ENCODE results near the gene RNF4.

The RNF4 gene

DNA sequence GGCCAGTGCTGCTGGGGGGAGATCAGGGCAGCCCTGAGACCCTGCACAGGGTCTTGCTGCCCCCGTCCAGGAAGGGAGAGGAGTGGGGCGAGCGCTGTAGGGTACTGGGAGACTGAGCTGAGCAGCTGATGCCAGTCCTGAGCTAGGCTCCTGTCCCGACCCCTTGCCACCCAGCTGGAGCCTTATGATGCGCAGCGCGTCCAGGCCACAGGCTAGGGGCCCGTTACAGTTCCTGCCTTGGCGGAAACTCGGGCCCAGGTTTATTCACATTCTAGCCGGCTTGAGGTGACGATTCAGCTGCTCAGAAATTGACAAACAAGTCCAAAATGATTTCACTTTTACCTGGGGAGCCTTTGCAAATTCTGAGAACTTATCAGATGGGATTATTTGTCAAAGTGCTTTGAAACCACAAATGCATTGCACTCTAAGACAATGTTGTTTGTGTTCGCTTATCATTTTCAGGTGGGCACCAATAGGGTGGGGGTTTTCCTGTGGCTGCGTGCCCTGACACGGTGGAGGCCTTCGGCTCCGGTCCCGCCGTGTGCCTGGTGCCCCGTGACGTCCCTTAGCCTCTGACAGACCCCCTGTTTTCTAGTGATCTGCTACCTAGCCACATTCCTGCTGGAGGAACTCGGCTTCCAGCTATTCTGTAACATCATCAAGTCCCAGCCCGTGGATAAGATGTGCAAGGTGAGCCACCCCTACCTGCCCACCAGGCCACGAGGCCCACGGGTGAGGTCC lies 31.3 kb upstream of the RNF4 start:
- Histone ChIP-seq H3K9ac (ENCODE audit: low read depth in 1 of 2, low read length in 2 of 2) (no peak overlapping the region), H3K27me3 (ENCODE audit: control insufficient read depth in 1 of 2, insufficient read depth in 2 of 2, low read length in 2 of 2) (peaks cover 0 to 5% of the 10 kb centered on the region in 2 donors), H3K36me3 (ENCODE audit: control insufficient read depth in 1 of 2, insufficient read depth in 2 of 2, low read length in 2 of 2) (no peaks in the 10 kb centered on the region), H3K4me1 (ENCODE audit: control insufficient read depth in 1 of 2, insufficient read depth in 2 of 2, low read length in 2 of 2) (peaks cover 0 to 5% of the 10 kb centered on the region in 2 donors), H3K4me3 (ENCODE audit: low read depth in 1 of 2, low read length in 2 of 2) (no peak overlapping the region), H3K9me3 (ENCODE audit: control insufficient read depth in 1 of 2, low read length in 2 of 2) (no peaks in the 10 kb centered on the region), H3K27ac (ENCODE audit: low read depth, low read length) (no peak overlapping the region)

DNA sequence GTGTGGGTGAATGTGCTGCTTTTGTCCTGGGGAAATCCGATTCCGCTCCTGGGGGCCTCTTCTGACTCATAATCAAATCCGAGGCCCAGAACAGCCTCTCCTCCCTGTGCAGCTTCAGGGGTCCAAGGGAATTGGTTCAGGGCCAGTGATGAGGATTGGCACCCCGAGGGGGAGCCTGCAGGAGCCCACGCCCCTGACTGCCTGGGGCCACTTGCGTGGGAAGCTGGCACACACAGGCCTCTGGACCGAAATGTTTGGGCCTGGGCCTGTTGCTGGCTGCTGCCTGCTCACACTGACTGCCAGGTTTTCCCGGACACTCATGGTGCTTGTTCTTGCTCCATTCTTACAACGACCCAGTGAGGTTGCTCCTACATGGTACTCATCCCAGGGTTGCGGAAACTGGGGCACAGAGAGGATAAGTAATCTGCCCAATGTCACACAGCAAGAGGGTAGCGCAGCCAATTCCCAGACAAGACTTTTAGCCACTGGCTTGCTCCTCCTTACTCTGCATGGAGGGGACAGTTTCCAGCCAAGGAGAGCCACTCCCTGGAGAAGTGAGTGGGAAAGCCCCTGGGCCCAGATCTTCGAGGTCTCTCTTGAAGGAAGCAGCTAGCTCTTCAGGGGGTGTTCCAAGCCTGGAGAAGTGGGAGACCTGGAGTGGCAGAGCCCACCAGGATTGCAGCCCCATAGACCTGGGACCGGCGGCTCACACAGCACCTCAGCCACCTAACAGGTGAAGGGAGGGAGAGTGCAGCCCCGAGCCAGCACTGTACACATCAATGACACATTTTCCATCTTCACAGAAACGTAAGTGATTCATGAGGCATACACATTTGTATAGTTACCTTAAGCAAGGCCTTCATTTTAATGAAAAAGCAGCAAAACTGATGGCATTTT lies 29.8 kb upstream of the RNF4 start:
- Histone ChIP-seq H3K4me3 (ENCODE audit: low read depth in 1 of 2, low read length in 2 of 2) (no peak overlapping the region), H3K4me1 (ENCODE audit: control insufficient read depth in 1 of 2, insufficient read depth in 2 of 2, low read length in 2 of 2) (peaks cover 0 to 5% of the 10 kb centered on the region in 2 donors), H3K9me3 (ENCODE audit: control insufficient read depth in 1 of 2, low read length in 2 of 2) (no peaks in the 10 kb centered on the region), H3K36me3 (ENCODE audit: control insufficient read depth in 1 of 2, insufficient read depth in 2 of 2, low read length in 2 of 2) (no peaks in the 10 kb centered on the region), H3K27ac (ENCODE audit: low read depth, low read length) (no peak overlapping the region), H3K27me3 (ENCODE audit: control insufficient read depth in 1 of 2, insufficient read depth in 2 of 2, low read length in 2 of 2) (peaks cover 0 to 5% of the 10 kb centered on the region in 2 donors), H3K9ac (ENCODE audit: low read depth in 1 of 2, low read length in 2 of 2) (no peak overlapping the region)

- Histone ChIP-seq H3K27ac (ENCODE audit: low read depth, low read length) (no peak overlapping the region), H3K27me3 (ENCODE audit: control insufficient read depth in 1 of 2, insufficient read depth in 2 of 2, low read length in 2 of 2) (no peaks in the 10 kb centered on the region), H3K36me3 (ENCODE audit: control insufficient read depth in 1 of 2, insufficient read depth in 2 of 2, low read length in 2 of 2) (no peaks in the 10 kb centered on the region), H3K9ac (ENCODE audit: low read depth in 1 of 2, low read length in 2 of 2) (no peak overlapping the region), H3K4me1 (ENCODE audit: control insufficient read depth in 1 of 2, insufficient read depth in 2 of 2, low read length in 2 of 2) (peaks cover 0 to 5% of the 10 kb centered on the region in 2 donors), H3K4me3 (ENCODE audit: low read depth in 1 of 2, low read length in 2 of 2) (no peak overlapping the region), H3K9me3 (ENCODE audit: control insufficient read depth in 1 of 2, low read length in 2 of 2) (no peaks in the 10 kb centered on the region)
These were observed 27.3 kb upstream of the RNF4 start for GRCh38 chr4:2441393-2442174.

DNA sequence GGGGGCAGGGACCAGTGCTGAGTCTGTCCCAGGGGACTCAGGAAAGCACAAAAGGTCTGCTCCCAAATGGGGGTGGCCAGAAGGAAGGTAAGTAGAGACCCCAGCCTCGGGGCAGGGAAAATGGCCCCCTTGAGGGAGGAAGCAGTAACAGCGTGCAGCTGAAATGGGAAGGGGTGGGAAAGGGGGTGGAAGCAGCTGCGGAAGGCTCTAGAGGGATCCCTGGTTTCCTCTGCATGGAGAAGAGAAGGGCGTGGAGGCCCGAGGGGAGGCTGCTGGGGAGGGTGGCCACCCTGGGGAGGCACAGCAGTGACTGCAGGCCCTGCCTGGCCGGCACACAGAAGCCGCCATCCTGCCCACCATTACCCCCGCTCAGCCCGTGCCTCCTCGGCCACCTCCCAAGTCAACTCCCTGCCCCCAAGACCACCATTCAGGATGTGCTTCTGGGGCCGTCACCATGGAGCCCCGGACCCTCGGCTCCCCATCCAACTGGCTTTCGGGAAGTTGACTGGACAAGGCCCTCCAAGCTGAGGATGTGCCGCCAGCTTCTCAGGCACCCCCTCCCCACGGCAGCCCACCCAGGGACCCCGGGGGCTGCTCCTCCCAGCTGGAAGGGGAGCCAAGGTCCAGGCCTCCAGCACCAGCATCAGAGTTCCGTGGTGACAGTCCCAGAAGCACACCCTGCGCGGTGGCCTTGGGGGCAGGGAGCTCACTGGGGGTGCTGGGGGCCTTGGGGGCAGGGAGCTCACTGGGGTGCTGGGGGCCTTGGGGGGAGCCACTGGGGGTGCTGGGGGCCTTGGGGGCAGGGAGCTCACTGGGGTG lies 26.5 kb upstream of the RNF4 start:
- no peaks in the 10 kb centered on the region for H3K9me3 ChIP-seq (ENCODE audit: control insufficient read depth in 1 of 2, low read length in 2 of 2)
- no peaks in the 10 kb centered on the region for H3K36me3 ChIP-seq (ENCODE audit: control insufficient read depth in 1 of 2, insufficient read depth in 2 of 2, low read length in 2 of 2)
- no peak overlapping the region for H3K27ac ChIP-seq (ENCODE audit: low read depth, low read length)
- H3K4me1 ChIP-seq (ENCODE audit: control insufficient read depth in 1 of 2, insufficient read depth in 2 of 2, low read length in 2 of 2): peaks cover 0 to 5% of the 10 kb centered on the region in 2 donors
- no peak overlapping the region for H3K4me3 ChIP-seq (ENCODE audit: low read depth in 1 of 2, low read length in 2 of 2)
- H3K9ac ChIP-seq (ENCODE audit: low read depth in 1 of 2, low read length in 2 of 2): no peak overlapping the region
- no peaks in the 10 kb centered on the region for H3K27me3 ChIP-seq (ENCODE audit: control insufficient read depth in 1 of 2, insufficient read depth in 2 of 2, low read length in 2 of 2)

GRCh38 chr4:2443061-2443730 lies 25.7 kb upstream of the RNF4 start:
- Histone ChIP-seq H3K27ac (ENCODE audit: low read depth, low read length) (no peak overlapping the region), H3K36me3 (ENCODE audit: control insufficient read depth in 1 of 2, insufficient read depth in 2 of 2, low read length in 2 of 2) (no peaks in the 10 kb centered on the region), H3K27me3 (ENCODE audit: control insufficient read depth in 1 of 2, insufficient read depth in 2 of 2, low read length in 2 of 2) (no peaks in the 10 kb centered on the region), H3K4me1 (ENCODE audit: control insufficient read depth in 1 of 2, insufficient read depth in 2 of 2, low read length in 2 of 2) (peaks cover 0 to 5% of the 10 kb centered on the region in 2 donors), H3K4me3 (ENCODE audit: low read depth in 1 of 2, low read length in 2 of 2) (no peak overlapping the region), H3K9ac (ENCODE audit: low read depth in 1 of 2, low read length in 2 of 2) (no peak overlapping the region), H3K9me3 (ENCODE audit: control insufficient read depth in 1 of 2, low read length in 2 of 2) (no peaks in the 10 kb centered on the region)

GRCh38 chr4:2443956-2444740 lies 24.8 kb upstream of the RNF4 start:
- no peaks in the 10 kb centered on the region for H3K27me3 ChIP-seq (ENCODE audit: control insufficient read depth in 1 of 2, insufficient read depth in 2 of 2, low read length in 2 of 2)
- H3K36me3 ChIP-seq (ENCODE audit: control insufficient read depth in 1 of 2, insufficient read depth in 2 of 2, low read length in 2 of 2): no peaks in the 10 kb centered on the region
- no peak overlapping the region for H3K9ac ChIP-seq (ENCODE audit: low read depth in 1 of 2, low read length in 2 of 2)
- H3K9me3 ChIP-seq (ENCODE audit: control insufficient read depth in 1 of 2, low read length in 2 of 2): no peaks in the 10 kb centered on the region
- H3K27ac ChIP-seq (ENCODE audit: low read depth, low read length): no peak overlapping the region
- H3K4me1 ChIP-seq (ENCODE audit: control insufficient read depth in 1 of 2, insufficient read depth in 2 of 2, low read length in 2 of 2): peaks cover 0 to 5% of the 10 kb centered on the region in 2 donors
- H3K4me3 ChIP-seq (ENCODE audit: low read depth in 1 of 2, low read length in 2 of 2): no peak overlapping the region

- H3K36me3 ChIP-seq (ENCODE audit: control insufficient read depth in 1 of 2, insufficient read depth in 2 of 2, low read length in 2 of 2): no peaks in the 10 kb centered on the region
- H3K27me3 ChIP-seq (ENCODE audit: control insufficient read depth in 1 of 2, insufficient read depth in 2 of 2, low read length in 2 of 2): no peaks in the 10 kb centered on the region
- no peak overlapping the region for H3K27ac ChIP-seq (ENCODE audit: low read depth, low read length)
- no peak overlapping the region for H3K4me3 ChIP-seq (ENCODE audit: low read depth in 1 of 2, low read length in 2 of 2)
- peaks cover 0 to 5% of the 10 kb centered on the region in 2 donors for H3K4me1 ChIP-seq (ENCODE audit: control insufficient read depth in 1 of 2, insufficient read depth in 2 of 2, low read length in 2 of 2)
- H3K9ac ChIP-seq (ENCODE audit: low read depth in 1 of 2, low read length in 2 of 2): no peak overlapping the region
- H3K9me3 ChIP-seq (ENCODE audit: control insufficient read depth in 1 of 2, low read length in 2 of 2): no peaks in the 10 kb centered on the region
These were observed 23.8 kb upstream of the RNF4 start for GRCh38 chr4:2445130-2445529.

DNA sequence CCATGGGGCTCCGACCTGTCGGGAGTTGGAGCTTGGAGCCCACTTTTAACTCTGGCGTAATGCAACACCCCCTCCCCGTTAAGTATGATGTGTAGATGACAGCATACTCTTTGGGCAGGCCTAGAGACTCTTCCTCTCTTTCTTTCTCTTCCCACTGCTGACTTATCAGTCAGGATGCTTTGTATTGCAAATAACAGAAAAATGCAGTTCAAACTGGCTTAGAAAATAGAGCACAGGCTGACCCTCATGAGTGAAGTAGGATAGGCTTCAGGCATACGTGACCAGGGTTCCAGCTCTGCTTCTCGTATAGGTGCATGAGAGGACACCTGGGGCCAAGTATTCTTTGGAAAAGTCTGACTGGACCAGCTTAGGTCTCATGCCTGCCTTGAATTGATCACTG lies 23.3 kb upstream of the RNF4 start:
- Histone ChIP-seq H3K4me3 (ENCODE audit: low read depth in 1 of 2, low read length in 2 of 2) (no peak overlapping the region), H3K27ac (ENCODE audit: low read depth, low read length) (no peak overlapping the region), H3K36me3 (ENCODE audit: control insufficient read depth in 1 of 2, insufficient read depth in 2 of 2, low read length in 2 of 2) (no peaks in the 10 kb centered on the region), H3K27me3 (ENCODE audit: control insufficient read depth in 1 of 2, insufficient read depth in 2 of 2, low read length in 2 of 2) (no peaks in the 10 kb centered on the region), H3K4me1 (ENCODE audit: control insufficient read depth in 1 of 2, insufficient read depth in 2 of 2, low read length in 2 of 2) (peaks cover 0 to 5% of the 10 kb centered on the region in 2 donors), H3K9me3 (ENCODE audit: control insufficient read depth in 1 of 2, low read length in 2 of 2) (no peaks in the 10 kb centered on the region), H3K9ac (ENCODE audit: low read depth in 1 of 2, low read length in 2 of 2) (no peak overlapping the region)

Data from duodenal mucosa (tissue), 2 donors.